ENCODE data around the gene NQO1. TPM values are rescaled to one million over a fixed set of nuclear protein-coding genes. Genes with fewer than 3 reads are reported as not detected.
"Not testable (repeated sequence)": the region's sequence is repeated elsewhere in the genome, so short reads cannot be mapped to it uniquely, and the experiment has no call there.

Gene NQO1
- 129 and 558 TPM in 2 replicates for total RNA-seq

DNA sequence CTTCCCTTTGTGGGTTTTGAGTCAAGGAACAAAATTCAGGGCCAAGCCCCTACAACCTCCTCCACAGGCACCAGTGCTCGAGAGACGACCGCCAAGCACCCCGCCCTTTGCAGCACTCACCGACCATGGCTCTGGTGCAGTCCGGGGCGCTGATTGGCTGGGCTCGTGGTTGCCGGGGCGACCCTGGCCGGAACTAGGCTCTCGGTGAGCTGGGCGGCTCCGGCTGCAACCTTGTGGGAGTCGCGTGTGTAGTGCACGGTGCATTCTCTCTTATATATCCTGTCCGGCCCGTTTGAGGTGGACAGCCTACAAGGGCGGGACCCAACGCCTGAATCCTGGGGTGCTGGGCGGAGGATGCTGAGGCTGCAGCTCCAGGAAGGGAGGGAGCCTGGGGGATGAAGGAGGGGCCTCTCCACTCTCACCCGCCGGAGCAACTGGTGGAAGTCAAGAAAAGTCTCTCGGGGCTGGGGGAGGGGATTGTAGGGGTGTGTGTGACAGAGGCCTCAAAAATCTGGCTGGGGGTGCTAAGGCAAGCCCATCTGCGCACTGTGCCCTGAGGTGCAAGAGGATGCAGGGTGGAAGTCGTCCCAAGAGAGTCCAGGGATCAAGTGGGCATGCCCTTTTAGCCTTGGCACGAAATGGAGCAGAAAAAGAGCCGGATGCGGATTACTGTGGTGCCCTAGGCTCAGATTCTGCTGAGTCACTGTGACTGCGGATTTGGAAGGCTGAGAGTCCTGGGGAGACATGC, at the start of gene NQO1:
TSS of gene NQO1 (minus strand) at position 248 of the 748 bp plus-strand sequence. CDS start at position 127, 121 bp downstream.
- peak; percentile 73 for DNase-seq (ENCODE audit: extremely low read depth, low read depth, low spot score)

DNA sequence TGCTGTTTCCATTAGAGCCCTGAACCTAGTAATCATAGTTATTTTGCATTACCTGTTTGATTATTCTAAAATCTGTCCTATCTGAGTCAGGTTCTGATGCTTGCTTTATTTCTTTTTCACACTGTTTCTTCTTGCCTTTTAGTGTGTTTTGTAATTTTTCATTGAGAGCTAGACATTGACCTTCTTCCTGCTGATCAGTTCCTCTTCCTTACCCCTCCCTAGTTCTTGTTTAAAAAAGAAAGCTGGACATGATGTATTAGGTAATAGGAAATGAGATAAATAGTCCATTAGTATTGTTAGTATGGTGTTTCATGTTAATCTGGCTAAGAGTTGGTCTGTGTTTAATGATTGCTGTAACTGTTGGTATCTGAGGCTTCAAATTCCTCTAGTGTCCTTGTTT, 49.2 kb upstream of the NQO1 start:
- DNase-seq (ENCODE audit: extremely low read depth, low read depth, low spot score): no peak

DNA sequence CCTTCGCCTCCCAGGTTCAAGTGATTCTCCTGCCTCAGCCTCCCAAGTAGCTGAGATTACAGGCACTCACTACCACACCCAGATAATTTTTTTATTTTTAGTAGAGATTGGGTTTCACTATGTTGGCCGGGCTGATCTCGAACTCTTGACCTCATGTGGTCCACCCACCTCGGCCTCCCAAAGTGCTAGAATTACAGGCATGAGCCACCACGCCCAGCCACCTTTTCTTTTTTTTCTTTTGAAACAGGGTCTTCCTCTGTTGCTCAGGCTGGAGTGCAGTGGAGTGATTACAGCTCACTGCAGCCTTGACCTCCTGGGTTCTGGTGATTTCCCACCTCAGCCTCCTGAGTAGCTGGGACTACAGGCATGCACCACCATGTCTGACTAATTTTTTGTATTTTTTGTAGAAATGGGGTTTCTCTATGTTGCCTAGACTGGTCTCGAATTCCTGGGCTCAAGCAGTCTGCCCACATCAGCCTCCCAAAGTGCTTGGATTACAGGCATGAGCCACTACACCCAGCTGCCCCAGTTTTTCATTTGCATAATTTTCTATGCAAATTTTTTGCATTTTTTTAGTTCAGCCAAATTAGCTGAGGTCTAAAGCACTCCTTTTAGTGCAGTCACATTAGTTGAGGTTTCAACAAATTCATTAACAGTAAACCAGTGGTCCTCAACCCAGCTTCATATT, 47.0 kb upstream of the NQO1 start:
- DNase-seq (ENCODE audit: extremely low read depth, low read depth, low spot score): no peak

DNA sequence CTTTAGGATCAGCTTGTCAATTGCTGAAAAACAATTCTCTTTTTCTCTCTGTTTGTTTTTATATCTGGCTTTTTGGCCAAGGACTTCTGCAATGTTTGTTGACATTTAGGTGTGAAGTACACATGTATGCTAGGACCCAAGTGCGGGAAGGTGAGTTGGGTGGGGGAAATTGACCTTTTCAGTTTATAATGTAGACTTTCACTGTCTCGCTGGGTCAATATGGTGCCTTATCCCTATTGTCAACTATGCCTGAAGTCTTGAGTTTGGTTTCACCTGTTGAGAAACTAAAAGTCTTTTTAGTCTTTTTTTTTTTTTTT, 45.2 kb upstream of the NQO1 start:
- DNase-seq (ENCODE audit: extremely low read depth, low read depth, low spot score): no peak

DNA sequence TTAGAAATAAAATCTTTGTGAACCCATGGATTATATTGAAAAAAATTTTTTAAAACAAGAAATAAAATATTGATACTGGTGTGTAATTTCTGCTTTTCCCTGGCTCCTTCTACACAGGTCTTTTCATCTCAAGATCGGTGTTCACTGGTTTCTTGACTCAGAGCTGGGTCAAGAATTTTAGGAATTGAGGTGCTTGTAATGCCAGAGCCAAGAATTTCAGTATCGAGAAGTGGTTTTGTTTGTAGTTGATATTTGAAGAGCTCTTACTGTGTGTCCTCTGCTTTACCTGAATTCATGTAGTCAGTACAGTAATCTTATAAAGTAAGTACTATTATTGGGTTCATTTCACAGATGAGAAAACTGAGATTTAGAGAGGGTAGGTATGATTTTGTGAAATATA, 43.0 kb upstream of the NQO1 start:
- no peak for DNase-seq (ENCODE audit: extremely low read depth, low read depth, low spot score)

DNA sequence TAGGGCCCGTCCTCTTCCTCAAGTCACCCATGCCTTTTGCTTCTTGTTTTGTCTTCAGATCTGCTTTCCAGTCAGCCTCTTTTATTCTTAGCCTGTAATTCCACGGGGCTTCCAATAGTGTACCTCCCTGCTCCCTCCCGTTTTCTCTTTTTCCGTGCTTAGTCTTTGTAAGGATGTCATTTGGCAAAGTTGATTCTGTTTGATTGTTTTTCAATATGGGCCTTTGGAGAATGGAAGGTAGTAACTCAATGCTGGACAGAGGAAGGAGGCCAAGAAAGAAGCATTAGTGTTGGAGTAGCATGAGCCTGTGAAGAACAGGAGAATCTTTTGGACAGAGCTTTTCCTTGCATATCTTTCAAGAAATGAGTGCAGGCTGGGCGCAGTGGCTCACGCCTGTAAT, 42.3 kb upstream of the NQO1 start:
- no peak for DNase-seq (ENCODE audit: extremely low read depth, low read depth, low spot score)

DNA sequence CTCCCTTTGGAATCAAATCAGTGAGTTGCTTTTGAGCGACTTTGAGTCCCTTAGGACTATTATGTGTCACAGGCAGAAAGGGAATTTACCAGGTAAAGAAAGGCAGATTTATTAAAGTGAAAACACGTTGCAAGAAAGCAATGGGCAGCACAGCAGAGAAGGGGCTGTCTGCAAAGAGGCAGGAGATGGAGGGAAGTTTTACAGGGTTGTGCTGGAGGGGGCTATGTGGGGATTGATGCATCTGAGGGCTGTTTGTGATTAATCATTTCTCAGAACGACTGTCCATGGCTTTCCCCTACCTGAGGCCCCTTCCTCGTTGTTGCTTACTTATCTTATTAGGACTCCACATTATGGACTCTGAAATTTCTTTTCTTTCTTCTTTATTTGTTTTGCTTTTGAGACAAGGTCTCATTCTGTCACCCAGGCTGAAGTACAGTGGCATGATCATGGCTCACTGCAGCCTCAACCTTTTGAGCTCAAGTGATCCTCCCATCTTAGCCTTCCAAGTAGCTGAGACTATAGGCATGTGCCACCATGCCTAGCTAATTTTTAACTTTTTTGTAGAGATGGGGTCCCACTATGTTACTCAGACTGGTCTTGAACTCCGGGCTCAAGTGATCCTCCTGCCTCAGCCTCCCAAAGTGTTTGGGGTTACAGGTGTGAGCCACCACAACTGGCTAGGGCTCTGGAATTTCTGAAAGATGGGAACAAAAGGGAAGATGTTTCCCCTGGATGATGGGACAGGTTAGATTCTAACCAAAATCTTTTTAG, 41.3 kb upstream of the NQO1 start:
- DNase-seq (ENCODE audit: extremely low read depth, low read depth, low spot score): no peak

DNA sequence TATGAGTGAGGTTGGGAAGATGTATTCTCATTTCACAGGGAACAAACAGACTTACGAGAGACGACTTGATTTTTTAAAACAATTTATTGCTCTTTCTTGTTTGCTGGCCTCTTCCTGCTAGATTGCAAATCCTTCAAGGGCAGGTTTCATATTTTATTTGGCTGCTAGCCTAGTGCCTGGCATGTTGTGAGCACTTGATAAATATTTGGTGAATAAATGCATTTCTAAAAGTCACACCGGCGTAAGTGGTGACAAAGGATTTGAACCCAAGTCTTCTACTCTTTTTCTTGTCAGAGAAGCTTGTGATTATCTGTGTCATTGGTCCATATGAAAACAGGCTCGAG, 37.2 kb upstream of the NQO1 start:
- no peak for DNase-seq (ENCODE audit: extremely low read depth, low read depth, low spot score)

DNA sequence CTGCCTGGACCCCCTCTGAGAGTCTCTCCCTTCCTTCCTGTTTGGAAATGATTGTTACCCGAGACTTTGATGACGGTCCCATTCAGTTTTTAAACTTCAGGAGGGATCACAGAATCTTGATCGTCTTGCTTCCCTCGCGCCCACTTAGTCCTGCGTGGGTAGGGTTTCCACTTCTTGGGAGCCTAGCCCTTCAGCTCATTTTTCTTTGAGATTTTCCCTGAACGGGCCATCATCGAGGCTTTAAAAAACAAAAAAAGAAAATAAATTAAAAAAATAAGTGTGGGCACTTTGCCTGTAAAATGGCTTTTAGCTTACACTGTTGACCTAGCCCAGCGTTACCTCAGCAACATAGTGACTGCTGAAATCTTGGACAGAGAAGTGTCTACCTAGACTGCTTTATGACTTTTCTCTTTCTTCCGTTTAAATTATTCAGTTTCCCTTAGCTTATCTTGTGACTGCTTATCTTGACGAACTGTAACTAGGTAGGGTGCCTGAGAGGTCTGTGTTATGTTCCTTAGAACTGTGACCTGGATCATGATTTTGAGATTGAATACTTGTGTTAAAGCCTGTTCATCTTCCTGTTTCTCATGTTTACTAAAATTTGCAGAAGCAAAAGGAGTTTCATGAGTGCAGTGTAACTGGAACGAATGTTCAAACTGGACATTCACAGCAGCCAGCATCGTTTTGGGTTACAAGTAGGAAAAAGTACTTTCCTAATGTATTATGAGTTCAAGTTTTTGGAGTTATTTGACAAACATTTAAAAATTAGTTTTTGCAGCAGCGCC, 36.6 kb upstream of the NQO1 start:
- DNase-seq (ENCODE audit: extremely low read depth, low read depth, low spot score): no peak

DNA sequence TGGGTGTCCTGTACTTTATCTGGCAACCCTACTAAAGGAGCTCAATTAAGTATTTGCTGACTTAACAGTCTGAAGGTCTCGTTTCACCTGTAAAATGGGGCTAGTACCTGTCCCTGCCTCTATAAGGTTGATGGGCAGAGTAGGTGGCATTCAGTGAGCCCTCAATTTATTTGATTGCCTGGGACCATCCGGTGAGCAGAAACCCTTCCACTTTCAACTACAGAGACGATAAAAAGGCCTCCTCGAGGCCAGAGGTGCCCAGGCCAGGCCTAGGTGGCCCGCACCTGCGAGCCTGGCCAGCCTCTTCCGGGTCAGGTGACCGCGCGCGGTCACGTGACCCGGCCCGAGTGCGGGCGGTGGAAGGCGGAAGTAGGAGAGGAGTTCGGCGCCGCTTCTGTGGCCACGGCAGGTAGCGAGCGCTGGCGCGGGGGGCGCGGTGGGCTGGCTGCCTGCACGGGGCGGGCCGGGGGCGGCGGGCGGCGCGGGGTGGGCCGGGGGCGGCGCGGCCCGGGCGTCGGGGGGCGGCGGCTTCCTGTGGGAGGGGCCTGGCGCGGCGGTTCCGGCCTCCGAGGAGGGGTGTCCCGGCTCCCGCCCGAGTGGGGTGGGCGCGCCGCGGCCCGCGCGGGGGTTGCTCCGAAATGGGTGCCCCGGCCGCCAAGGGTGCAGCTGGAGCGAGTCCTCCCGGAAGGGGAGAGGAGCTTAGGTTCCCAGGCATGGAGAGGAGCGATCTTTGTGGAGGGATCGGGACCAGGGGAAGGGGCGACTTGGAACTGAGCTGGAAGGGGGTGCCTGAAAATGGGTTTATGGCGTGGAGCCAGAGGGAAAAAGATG, 35.8 kb upstream of the NQO1 start, which contains the start of gene WWP2:
TSS of gene WWP2 (plus strand) at position 350 of the 831 bp plus-strand sequence. CDS start 24,679 bp downstream, outside the sequence.
- DNase-seq (ENCODE audit: extremely low read depth, low read depth, low spot score): no peak

DNA sequence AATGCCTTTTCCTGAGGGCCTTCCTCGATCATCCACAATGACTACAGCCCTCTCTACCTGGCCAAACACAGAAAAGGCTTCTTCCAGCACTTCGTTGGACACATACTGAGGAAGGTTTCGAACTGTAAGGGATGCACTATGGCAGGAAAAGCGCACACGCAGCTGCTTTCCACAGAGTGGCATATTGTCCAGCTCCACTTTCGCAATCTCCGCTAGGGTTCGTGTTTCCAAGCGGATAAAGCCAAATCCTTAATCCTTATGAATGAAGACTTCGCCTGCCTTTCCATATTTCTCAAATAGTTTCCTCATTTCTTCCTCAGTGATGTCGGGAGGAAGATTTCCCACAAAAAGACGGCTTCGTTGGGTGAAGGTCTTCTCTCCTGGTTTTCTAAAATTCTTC, 31.0 kb upstream of the NQO1 start:
- DNase-seq (ENCODE audit: extremely low read depth, low read depth, low spot score): not testable (repeated sequence)

DNA sequence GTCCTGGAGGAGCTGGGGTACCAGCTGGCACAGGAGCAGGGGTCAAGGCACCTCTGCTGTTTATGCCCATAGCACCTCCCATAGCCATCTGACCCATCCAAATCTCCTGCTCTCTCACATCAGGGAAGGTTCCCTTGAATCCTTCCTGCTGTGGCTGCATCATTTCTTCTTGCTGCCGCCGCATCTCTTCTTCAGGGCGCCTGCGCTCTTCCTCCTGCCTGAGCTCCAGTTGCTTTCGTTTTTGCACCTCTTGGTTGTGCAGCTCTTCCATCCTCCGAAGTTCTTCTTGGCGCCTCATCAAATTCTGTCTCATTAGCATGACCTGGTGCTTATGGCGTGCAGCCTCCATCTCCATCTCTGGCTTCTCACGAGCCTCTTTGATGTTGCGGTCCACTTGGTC, 30.3 kb upstream of the NQO1 start:
- DNase-seq (ENCODE audit: extremely low read depth, low read depth, low spot score): no peak

DNA sequence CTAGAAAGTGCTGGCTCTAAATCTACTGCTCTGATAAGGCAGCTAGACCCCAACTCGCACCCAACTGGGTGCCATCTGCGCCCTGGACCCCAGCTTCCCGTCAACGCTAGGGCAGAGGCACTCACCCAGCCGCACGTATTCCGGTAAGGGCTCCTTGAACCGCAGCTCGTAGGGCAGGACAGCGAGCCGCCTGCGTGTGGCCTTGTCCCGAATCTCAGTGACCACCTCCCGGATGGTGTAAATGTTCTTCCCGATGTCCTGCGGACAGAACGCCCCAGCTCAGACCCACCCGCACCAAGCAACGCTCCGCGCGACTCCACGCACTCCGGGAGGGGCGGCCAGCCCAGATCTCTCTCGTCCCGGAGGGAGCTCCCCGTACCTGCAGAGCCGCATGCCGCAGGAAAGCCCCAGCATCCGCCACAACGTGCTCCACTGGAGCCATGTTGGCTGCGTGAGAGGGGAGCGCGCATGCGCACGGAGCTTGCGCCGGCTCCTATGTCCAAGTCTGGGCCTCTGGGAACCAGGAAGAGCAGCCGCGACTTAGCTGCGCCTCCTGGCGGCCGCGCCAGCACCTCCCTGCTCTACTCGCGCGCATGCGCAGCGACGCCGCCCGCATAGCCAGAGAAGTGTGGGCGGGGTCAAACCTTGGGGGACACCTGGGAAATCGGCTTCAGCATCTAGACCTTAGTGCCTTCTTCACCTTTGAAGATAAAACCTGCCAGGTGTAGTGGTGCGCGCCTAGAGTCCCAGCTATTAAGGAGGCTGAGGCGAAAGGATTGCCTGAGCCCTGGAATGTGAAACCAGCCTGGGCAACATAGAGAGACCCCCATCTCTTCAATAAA, 28.3 kb upstream of the NQO1 start, which contains the start of gene NOB1:
TSS of gene NOB1 (minus strand) at position 458 of the 842 bp plus-strand sequence. CDS start at position 442, 16 bp downstream.
- peak; percentile 79 for DNase-seq (ENCODE audit: extremely low read depth, low read depth, low spot score)

DNA sequence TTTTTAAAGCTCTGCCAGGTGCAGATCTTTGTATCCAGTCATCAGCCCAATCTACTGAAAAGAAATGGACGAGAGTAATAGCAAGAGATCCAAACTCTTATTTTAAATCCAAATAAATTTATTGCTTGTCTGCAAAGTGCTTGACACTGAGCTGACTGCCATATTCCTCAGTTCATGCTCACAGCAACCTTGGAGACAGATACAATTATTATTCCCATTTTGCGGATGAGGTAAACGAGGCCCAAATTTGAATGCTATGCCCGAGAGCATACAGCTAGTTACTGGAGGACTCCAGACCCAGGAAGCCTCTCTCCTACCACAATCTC, 27.7 kb upstream of the NQO1 start:
- no peak for DNase-seq (ENCODE audit: extremely low read depth, low read depth, low spot score)

DNA sequence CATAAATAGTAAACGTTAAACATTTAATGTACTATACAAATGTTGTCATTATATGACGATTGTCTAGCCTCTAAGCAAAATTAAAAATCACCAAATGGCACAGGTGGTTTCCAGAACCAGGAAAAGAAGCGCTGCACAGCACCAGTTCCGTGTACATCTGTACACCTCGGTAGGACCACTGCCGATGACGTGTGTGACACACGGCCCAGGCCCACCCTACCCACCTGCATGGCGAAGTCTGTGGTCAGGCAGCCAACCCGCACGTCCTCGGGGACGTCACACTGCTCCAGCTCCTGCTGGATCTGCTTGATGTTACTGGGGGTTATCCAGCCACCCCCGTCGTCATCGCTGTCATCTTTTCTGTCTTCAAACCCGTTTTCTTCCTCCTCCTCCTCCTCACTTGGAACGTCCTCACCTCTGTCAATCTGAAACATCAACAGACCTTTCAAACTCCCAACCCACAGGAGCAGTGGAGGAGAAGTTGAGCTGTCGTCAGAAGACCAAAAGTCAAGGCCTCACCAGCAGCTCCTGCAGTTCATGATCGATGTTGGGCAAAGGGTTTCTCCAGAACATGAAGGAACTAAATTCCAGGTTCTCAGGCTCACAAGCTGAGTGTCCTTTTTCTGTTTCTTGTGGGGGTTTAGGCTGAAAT, 22.5 kb upstream of the NQO1 start:
- no peak for DNase-seq (ENCODE audit: extremely low read depth, low read depth, low spot score)

DNA sequence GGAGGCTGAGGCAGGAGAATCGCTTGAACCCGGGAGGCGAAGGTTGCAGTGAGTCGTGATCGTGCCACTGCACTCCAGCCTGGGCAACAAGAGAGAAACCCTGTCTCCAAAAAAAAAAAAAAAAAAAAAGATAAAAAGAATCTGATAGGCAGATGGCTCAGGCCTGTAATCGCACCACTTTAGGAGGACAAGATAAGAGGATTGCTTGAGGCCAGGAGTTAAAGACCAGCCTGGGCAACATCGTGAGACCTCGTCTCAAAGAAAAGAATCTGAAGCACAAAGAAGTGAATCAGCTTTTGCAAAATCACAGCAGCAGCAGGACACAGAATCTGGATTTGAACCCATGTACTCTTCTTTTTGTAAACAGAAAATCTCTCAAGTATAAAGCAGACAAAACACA, 20.8 kb upstream of the NQO1 start:
- no peak for DNase-seq (ENCODE audit: extremely low read depth, low read depth, low spot score)

DNA sequence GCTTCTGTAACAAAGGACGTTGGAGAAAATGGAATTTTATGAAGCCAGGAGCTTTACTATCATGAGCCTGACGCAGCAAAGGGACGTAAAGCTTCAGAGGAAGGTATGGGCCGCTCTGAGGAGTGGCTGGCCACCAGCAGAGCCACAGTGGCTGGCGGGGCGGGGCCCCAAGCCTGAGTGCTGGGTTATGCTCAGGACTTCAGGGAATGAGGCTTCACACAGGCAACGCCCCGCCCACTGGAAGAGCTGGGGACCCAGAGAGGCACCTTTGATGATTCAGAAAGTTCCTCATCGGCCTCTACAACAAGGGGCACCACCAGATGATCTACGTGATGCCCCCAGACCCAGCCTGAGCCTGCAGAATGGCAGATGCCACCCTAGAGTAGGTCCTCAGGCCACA, 19.6 kb upstream of the NQO1 start:
- no peak for DNase-seq (ENCODE audit: extremely low read depth, low read depth, low spot score)

DNA sequence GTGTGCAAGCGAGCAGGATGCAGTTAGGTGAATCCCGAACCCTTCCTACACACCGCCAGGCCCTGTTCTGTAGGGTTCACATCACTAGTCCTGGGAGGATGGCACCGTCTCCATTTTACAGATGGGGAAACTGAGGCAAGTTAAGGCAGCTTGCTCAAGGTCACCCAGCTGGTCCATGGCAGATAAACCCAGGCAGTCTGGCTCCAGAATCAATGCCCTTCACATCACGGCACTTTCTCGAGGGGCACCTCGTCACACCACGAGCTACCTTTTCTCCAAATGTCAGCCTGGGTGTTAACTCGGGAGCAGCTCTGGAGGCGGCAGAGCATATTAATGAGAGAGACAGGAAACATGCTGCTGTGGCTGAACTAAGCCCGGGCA, 18.9 kb upstream of the NQO1 start:
- DNase-seq (ENCODE audit: extremely low read depth, low read depth, low spot score): no peak
